ENCODE data around the gene SCEL.

SCEL gene

GRCh38 chr13:77583581-77583980 lies 48.1 kb downstream of the SCEL start:
- no peak overlapping the region for H3K18ac ChIP-seq (ENCODE audit: low read depth in 1 of 2, low read length in 2 of 2)
- no peaks in the 10 kb centered on the region for H3K36me3 ChIP-seq (ENCODE audit: control insufficient read depth in 1 of 2, insufficient read depth in 2 of 2, low read depth in 1 of 2, low read length in 2 of 2)
- H2BK120ac ChIP-seq (ENCODE audit: low read depth, low read length): no peak overlapping the region
- no peak overlapping the region for H2BK5ac ChIP-seq (ENCODE audit: low read depth, low read length, poor library complexity, severe bottlenecking)
- H2AK5ac ChIP-seq (ENCODE audit: low read length, severe bottlenecking): no peak overlapping the region
- no peaks in the 10 kb centered on the region for H3K9me3 ChIP-seq (ENCODE audit: control insufficient read depth, low read length)
- no peak overlapping the region for H3K4ac ChIP-seq (ENCODE audit: low read depth in 1 of 2, low read length in 2 of 2)
- H3K9ac ChIP-seq (ENCODE audit: low read length): no peak overlapping the region
- H2AFZ ChIP-seq (ENCODE audit: low read depth, low read length): no peak overlapping the region
- no peak overlapping the region for H2BK12ac ChIP-seq (ENCODE audit: low read length in 2 of 2)
- 55% methylated on average over 2 of the region's 3 CpGs for WGBS
- H4K8ac ChIP-seq (ENCODE audit: low read length): no peak overlapping the region
- DNase-seq: no peak
- H3K4me1 ChIP-seq (ENCODE audit: control insufficient read depth, insufficient read depth, low read depth, low read length): no peaks in the 10 kb centered on the region
- no peak overlapping the region for H3K14ac ChIP-seq (ENCODE audit: low read length in 2 of 2)
- no peak overlapping the region for H3K4me3 ChIP-seq (ENCODE audit: insufficient read depth in 1 of 2, low read depth in 1 of 2, low read length in 2 of 2)
- no peak overlapping the region for H3K27ac ChIP-seq (ENCODE audit: low read length, poor library complexity, severe bottlenecking)
- no peak overlapping the region for H3K4me2 ChIP-seq (ENCODE audit: low read length, poor library complexity, severe bottlenecking)
- H3K27me3 ChIP-seq (ENCODE audit: control insufficient read depth in 1 of 2, insufficient read depth in 1 of 2, low read length in 2 of 2): peaks cover 0 to 33% of the 10 kb centered on the region in 2 experiments
- no peaks in the 10 kb centered on the region for H3K79me1 ChIP-seq (replicated peaks; ENCODE audit: low read length, poor library complexity, severe bottlenecking)
- H3K23ac ChIP-seq (ENCODE audit: low read length in 2 of 2): no peak overlapping the region
- H4K91ac ChIP-seq (ENCODE audit: low read length): no peak overlapping the region
- no peak overlapping the region for H2BK15ac ChIP-seq (ENCODE audit: low read depth, poor library complexity, severe bottlenecking)

DNA sequence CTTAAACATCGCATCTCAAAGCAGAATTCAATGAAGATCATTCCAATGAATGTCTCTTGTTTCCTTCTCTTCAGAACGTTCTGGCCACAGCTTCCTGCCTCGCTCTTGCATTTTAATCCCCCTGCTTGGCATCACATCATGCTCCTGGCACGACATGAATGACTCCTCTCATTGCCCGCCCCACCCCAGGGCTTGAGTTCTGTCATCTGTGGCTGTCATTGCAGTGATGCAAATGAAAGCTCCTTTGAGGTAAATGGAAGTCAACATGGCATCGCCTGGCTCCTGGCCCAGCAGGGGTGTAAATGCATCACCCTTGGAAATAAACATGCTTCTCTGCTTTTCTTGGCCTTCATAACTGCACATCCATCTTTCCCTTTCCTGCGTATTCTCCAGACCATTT lies 48.6 kb downstream of the SCEL start:
- H3K27me3 ChIP-seq (ENCODE audit: control insufficient read depth in 1 of 2, insufficient read depth in 1 of 2, low read length in 2 of 2): peaks cover 0 to 30% of the 10 kb centered on the region in 2 experiments
- H3K9ac ChIP-seq (ENCODE audit: low read length): no peak overlapping the region
- H2AFZ ChIP-seq (ENCODE audit: low read depth, low read length): no peak overlapping the region
- H3K9me3 ChIP-seq (ENCODE audit: control insufficient read depth, low read length): no peaks in the 10 kb centered on the region
- H3K14ac ChIP-seq (ENCODE audit: low read length in 2 of 2): no peak overlapping the region
- H2BK120ac ChIP-seq (ENCODE audit: low read depth, low read length): no peak overlapping the region
- WGBS: 77% methylated on average over 7 of the region's 7 CpGs
- no peak overlapping the region for H3K18ac ChIP-seq (ENCODE audit: low read depth in 1 of 2, low read length in 2 of 2)
- no peaks in the 10 kb centered on the region for H3K79me1 ChIP-seq (replicated peaks; ENCODE audit: low read length, poor library complexity, severe bottlenecking)
- H2BK15ac ChIP-seq (ENCODE audit: low read depth, poor library complexity, severe bottlenecking): no peak overlapping the region
- H4K8ac ChIP-seq (ENCODE audit: low read length): no peak overlapping the region
- DNase-seq: no peak
- H3K4me2 ChIP-seq (ENCODE audit: low read length, poor library complexity, severe bottlenecking): no peak overlapping the region
- H4K91ac ChIP-seq (ENCODE audit: low read length): no peak overlapping the region
- no peak overlapping the region for H2BK12ac ChIP-seq (ENCODE audit: low read length in 2 of 2)
- no peak overlapping the region for H3K4ac ChIP-seq (ENCODE audit: low read depth in 1 of 2, low read length in 2 of 2)
- H3K4me3 ChIP-seq (ENCODE audit: insufficient read depth in 1 of 2, low read depth in 1 of 2, low read length in 2 of 2): no peak overlapping the region
- no peak overlapping the region for H2AK5ac ChIP-seq (ENCODE audit: low read length, severe bottlenecking)
- H3K36me3 ChIP-seq (ENCODE audit: control insufficient read depth in 1 of 2, insufficient read depth in 2 of 2, low read depth in 1 of 2, low read length in 2 of 2): no peaks in the 10 kb centered on the region
- no peak overlapping the region for H3K23ac ChIP-seq (ENCODE audit: low read length in 2 of 2)
- H3K27ac ChIP-seq (ENCODE audit: low read length, poor library complexity, severe bottlenecking): no peak overlapping the region
- H3K4me1 ChIP-seq (ENCODE audit: control insufficient read depth, insufficient read depth, low read depth, low read length): no peaks in the 10 kb centered on the region
- no peak overlapping the region for H2BK5ac ChIP-seq (ENCODE audit: low read depth, low read length, poor library complexity, severe bottlenecking)

DNA sequence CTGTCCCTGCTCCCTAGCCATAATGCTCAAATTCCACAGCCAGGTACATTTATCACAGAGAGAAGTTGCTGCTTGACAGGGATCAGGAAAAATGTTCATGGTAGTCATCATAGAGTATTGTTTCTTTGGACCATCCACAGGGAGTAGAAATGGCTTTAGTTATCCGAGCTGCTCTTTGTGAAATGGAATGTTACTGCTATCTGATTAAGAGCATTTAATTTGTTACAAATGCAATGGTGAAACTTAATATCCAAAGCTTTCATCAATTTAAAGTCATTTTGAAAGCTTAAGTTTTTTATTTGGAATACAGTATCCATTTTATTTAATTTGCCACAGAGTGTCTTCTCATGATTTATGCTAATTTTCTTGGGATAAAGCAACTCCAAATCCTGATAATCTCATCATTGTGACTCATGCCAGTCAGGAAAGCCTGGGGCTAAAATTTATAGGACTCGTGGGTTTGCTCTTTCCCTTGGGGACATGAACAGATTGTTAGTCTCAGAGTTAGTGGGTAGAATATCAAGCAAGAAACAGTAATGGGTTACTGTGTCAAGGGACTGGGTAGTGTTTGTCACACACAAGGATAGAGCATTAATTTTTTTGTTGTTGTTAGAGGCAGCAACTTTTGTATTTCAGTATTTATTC lies 59.8 kb downstream of the SCEL start:
- Histone ChIP-seq H3K9me3 (ENCODE audit: control insufficient read depth, low read length) (no peaks in the 10 kb centered on the region), H3K79me1 (replicated peaks; ENCODE audit: low read length, poor library complexity, severe bottlenecking) (no peaks in the 10 kb centered on the region), H4K91ac (ENCODE audit: low read length) (no peak overlapping the region), H2AFZ (ENCODE audit: low read depth, low read length) (no peak overlapping the region), H3K14ac (ENCODE audit: low read length in 2 of 2) (no peak overlapping the region), H3K4me3 (ENCODE audit: insufficient read depth in 1 of 2, low read depth in 1 of 2, low read length in 2 of 2) (no peak overlapping the region), H2BK5ac (ENCODE audit: low read depth, low read length, poor library complexity, severe bottlenecking) (no peak overlapping the region), H2AK5ac (ENCODE audit: low read length, severe bottlenecking) (no peak overlapping the region), H3K9ac (ENCODE audit: low read length) (no peak overlapping the region), H3K4me1 (ENCODE audit: control insufficient read depth, insufficient read depth, low read depth, low read length) (peaks cover 1% of the 10 kb centered on the region), H3K27me3 (ENCODE audit: control insufficient read depth in 1 of 2, insufficient read depth in 1 of 2, low read length in 2 of 2) (peaks cover 0 to 45% of the 10 kb centered on the region in 2 experiments), H3K18ac (ENCODE audit: low read depth in 1 of 2, low read length in 2 of 2) (no peak overlapping the region), H3K4me2 (ENCODE audit: low read length, poor library complexity, severe bottlenecking) (no peak overlapping the region), H2BK15ac (ENCODE audit: low read depth, poor library complexity, severe bottlenecking) (no peak overlapping the region), H3K27ac (ENCODE audit: low read length, poor library complexity, severe bottlenecking) (no peak overlapping the region), H2BK120ac (ENCODE audit: low read depth, low read length) (no peak overlapping the region), H3K4ac (ENCODE audit: low read depth in 1 of 2, low read length in 2 of 2) (no peak overlapping the region), H3K23ac (ENCODE audit: low read length in 2 of 2) (no peak overlapping the region), H4K8ac (ENCODE audit: low read length) (no peak overlapping the region), H3K36me3 (ENCODE audit: control insufficient read depth in 1 of 2, insufficient read depth in 2 of 2, low read depth in 1 of 2, low read length in 2 of 2) (no peaks in the 10 kb centered on the region), H2BK12ac (ENCODE audit: low read length in 2 of 2) (no peak overlapping the region)
- WGBS: 50% methylated on average over 1 of the region's 2 CpGs
- DNase-seq: no peak

- Histone ChIP-seq H2AFZ (ENCODE audit: low read depth, low read length) (no peak overlapping the region), H3K27me3 (ENCODE audit: control insufficient read depth in 1 of 2, insufficient read depth in 1 of 2, low read length in 2 of 2) (peaks cover 0 to 38% of the 10 kb centered on the region in 2 experiments), H3K4me3 (ENCODE audit: insufficient read depth in 1 of 2, low read depth in 1 of 2, low read length in 2 of 2) (no peak overlapping the region), H3K9ac (ENCODE audit: low read length) (no peak overlapping the region), H2BK5ac (ENCODE audit: low read depth, low read length, poor library complexity, severe bottlenecking) (no peak overlapping the region), H2BK15ac (ENCODE audit: low read depth, poor library complexity, severe bottlenecking) (no peak overlapping the region), H3K9me3 (ENCODE audit: control insufficient read depth, low read length) (no peaks in the 10 kb centered on the region), H3K4me1 (ENCODE audit: control insufficient read depth, insufficient read depth, low read depth, low read length) (peaks cover 1% of the 10 kb centered on the region), H3K18ac (ENCODE audit: low read depth in 1 of 2, low read length in 2 of 2) (no peak overlapping the region), H3K23ac (ENCODE audit: low read length in 2 of 2) (no peak overlapping the region), H2AK5ac (ENCODE audit: low read length, severe bottlenecking) (no peak overlapping the region), H3K4me2 (ENCODE audit: low read length, poor library complexity, severe bottlenecking) (no peak overlapping the region), H4K91ac (ENCODE audit: low read length) (no peak overlapping the region), H3K79me1 (replicated peaks; ENCODE audit: low read length, poor library complexity, severe bottlenecking) (no peaks in the 10 kb centered on the region), H3K14ac (ENCODE audit: low read length in 2 of 2) (no peak overlapping the region), H3K36me3 (ENCODE audit: control insufficient read depth in 1 of 2, insufficient read depth in 2 of 2, low read depth in 1 of 2, low read length in 2 of 2) (no peaks in the 10 kb centered on the region), H2BK12ac (ENCODE audit: low read length in 2 of 2) (no peak overlapping the region), H2BK120ac (ENCODE audit: low read depth, low read length) (no peak overlapping the region), H3K27ac (ENCODE audit: low read length, poor library complexity, severe bottlenecking) (no peak overlapping the region), H4K8ac (ENCODE audit: low read length) (no peak overlapping the region), H3K4ac (ENCODE audit: low read depth in 1 of 2, low read length in 2 of 2) (no peak overlapping the region)
- no peak for DNase-seq
- 75% methylated on average over 1 of the region's 1 CpG for WGBS
Observed at GRCh38 chr13:77596777-77597176, 61.3 kb downstream of the SCEL start.

Measured in mesenchymal stem cell (in vitro differentiated cells and primary cell).